ENCODE measurements around the gene MMP14. TPM values are rescaled to one million over a fixed set of nuclear protein-coding genes. Genes with fewer than 3 reads are reported as not detected.

The MMP14 gene
- total RNA-seq, 1 experiment from 2014 or later: 57.2 TPM

DNA sequence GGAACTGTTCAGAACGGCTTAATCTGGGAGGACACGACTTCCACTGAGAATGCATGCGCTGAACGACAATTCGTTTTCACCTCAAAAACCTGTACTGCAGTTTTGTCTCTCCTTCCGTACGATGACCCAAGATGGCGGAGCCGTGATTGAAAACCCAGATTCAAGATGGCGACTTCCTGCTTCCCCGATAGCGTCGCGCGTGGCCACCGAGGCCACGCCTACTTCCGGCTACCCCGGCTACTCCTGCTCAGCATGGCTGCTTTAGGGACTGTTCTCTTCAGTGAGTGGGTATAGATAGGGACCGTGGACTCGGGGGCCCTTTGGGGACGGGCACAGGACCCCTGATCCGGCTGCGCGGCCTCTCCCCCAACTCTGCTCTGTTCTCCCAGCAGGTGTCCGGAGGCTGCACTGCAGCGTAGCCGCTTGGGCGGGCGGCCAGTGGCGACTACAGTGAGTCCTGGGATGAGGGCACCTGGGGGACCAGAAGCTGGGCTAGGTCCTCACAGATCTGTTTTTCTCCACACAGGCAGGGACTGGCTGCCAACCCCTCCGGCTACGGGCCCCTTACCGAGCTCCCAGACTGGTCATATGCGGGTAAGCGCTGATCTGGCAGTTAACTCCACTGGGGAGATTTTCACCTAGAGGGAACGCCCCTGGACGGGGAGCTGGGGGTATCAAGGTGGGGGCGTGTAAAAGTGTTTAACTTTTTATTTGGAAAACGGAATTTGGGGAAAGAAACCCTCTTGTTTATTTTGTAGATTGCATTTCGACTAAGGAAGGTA lies 6.5 kb upstream of the MMP14 start, which contains the start of gene MRPL52:
Gene MRPL52, plus strand, starts transcription at position 227 of the 782 bp plus-strand sequence. Its CDS starts 26 bp downstream, at position 253.
- H3K4me1 ChIP-seq: peaks cover 7% of the 10 kb centered on the region
- no peaks in the 10 kb centered on the region for H3K9me3 ChIP-seq
- H3K27me3 ChIP-seq (replicated peaks; ENCODE audit: control insufficient read depth, insufficient read depth, low read length): no peaks in the 10 kb centered on the region
- DNase-seq: peak; percentile 85 to 89
- intact Hi-C loops (cut with micrococcal nuclease; ENCODE audit: unreplicated experiment): no loop called here
- H3K27ac Mint-ChIP-seq (ENCODE audit: unreplicated experiment): peak within 1 kb of the TSS; percentile 98
- peaks cover 51% of the 10 kb centered on the region for H3K36me3 Mint-ChIP-seq (ENCODE audit: insufficient read depth, unreplicated experiment)
- peak within 1 kb of the TSS; percentile 92 for H3K4me3 Mint-ChIP-seq (ENCODE audit: unreplicated experiment)
- no TSS peak for BruUV-seq (replicated peaks)
- CTCF ChIA-PET: interaction anchor here (0.8 to 1.3 kb wide), 4 partner anchors 9 to 25 kb away, joined by 3 to 5 read pairs (median 4); no protein-coding TSS in a partner anchor
- peaks cover 2% of the 10 kb centered on the region; the same call in 1 of the 2 replicates for H3K36me3 ChIP-seq (ENCODE audit: control insufficient read depth, insufficient read depth, low read length)
- H3K9me3 Mint-ChIP-seq (ENCODE audit: unreplicated experiment): no peaks in the 10 kb centered on the region
- TF ChIP-seq, protein P1, sequence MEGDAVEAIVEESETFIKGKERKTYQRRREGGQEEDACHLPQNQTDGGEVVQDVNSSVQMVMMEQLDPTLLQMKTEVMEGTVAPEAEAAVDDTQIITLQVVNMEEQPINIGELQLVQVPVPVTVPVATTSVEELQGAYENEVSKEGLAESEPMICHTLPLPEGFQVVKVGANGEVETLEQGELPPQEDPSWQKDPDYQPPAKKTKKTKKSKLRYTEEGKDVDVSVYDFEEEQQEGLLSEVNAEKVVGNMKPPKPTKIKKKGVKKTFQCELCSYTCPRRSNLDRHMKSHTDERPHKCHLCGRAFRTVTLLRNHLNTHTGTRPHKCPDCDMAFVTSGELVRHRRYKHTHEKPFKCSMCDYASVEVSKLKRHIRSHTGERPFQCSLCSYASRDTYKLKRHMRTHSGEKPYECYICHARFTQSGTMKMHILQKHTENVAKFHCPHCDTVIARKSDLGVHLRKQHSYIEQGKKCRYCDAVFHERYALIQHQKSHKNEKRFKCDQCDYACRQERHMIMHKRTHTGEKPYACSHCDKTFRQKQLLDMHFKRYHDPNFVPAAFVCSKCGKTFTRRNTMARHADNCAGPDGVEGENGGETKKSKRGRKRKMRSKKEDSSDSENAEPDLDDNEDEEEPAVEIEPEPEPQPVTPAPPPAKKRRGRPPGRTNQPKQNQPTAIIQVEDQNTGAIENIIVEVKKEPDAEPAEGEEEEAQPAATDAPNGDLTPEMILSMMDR (IDR thresholded peaks at IDR 0.05; ENCODE audit: insufficient read depth in 1 of 2, low read depth in 1 of 2, low read length in 1 of 2, severe bottlenecking in 1 of 2, unreplicated experiment in 1 of 2): no peak
- POLR2A ChIA-PET: interaction anchor here (0.6 to 1.5 kb wide), 4 partner anchors 8 to 217 kb away, joined by 3 to 4 read pairs (median 3); partner anchors contain the start of gene SLC7A7
- peak within 1 kb of the TSS; percentile 84 for H3K4me3 ChIP-seq (ENCODE audit: low read depth, low read length)
- H3K27me3 Mint-ChIP-seq (ENCODE audit: insufficient read depth, unreplicated experiment): no peaks in the 10 kb centered on the region
- peaks cover 16% of the 10 kb centered on the region for H3K4me1 Mint-ChIP-seq (ENCODE audit: low read depth, unreplicated experiment)

DNA sequence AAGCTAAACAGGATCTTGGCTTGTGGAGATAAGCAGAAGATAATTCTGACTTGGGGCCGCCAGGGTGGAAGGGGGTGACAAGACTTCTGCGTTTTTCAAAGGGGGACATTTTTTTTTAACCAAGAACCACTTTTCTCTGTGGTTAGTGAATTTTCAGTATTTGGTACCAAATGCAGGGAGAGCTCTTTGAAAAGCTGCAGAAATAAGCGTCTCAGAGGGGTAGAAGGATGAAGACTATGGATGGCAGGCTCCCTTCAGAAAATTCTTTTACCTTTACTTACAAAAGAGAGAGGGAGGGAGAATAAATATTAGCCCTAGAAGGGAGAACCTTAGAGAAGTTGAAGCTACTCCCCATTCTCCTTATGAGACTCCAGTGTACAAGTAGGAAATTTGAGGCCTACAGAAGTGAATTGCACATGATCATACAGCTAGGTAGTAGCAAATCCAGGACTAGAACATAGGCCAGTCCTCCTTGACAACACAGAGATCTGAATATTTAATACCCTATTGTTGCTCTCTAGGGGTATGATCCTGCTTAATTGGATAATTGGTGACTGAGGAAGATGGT lies 5.9 kb upstream of the MMP14 start:
- POLR2A ChIA-PET: interaction anchor here (0.6 to 1.5 kb wide), 4 partner anchors 9 to 217 kb away, joined by 3 to 4 read pairs (median 3); partner anchors contain the start of gene SLC7A7
- H3K4me3 Mint-ChIP-seq (ENCODE audit: unreplicated experiment): peak overlapping the region; percentile 92
- peaks cover 54% of the 10 kb centered on the region for H3K36me3 Mint-ChIP-seq (ENCODE audit: insufficient read depth, unreplicated experiment)
- TF ChIP-seq, protein P1 (IDR thresholded peaks at IDR 0.05; ENCODE audit: insufficient read depth in 1 of 2, low read depth in 1 of 2, low read length in 1 of 2, severe bottlenecking in 1 of 2, unreplicated experiment in 1 of 2): no peak
- H3K27ac Mint-ChIP-seq (ENCODE audit: unreplicated experiment): peak overlapping the region; percentile 98
- H3K9me3 Mint-ChIP-seq (ENCODE audit: unreplicated experiment): no peaks in the 10 kb centered on the region
- H3K4me1 Mint-ChIP-seq (ENCODE audit: low read depth, unreplicated experiment): peaks cover 18% of the 10 kb centered on the region
- intact Hi-C loops (cut with micrococcal nuclease; ENCODE audit: unreplicated experiment): no loop called here
- peak overlapping the region; percentile 84 for H3K4me3 ChIP-seq (ENCODE audit: low read depth, low read length)
- H3K4me1 ChIP-seq: peaks cover 5% of the 10 kb centered on the region
- peaks cover 2% of the 10 kb centered on the region; the same call in 1 of the 2 replicates for H3K36me3 ChIP-seq (ENCODE audit: control insufficient read depth, insufficient read depth, low read length)
- DNase-seq: no peak
- no peaks in the 10 kb centered on the region for H3K27me3 Mint-ChIP-seq (ENCODE audit: insufficient read depth, unreplicated experiment)
- no peaks in the 10 kb centered on the region for H3K27me3 ChIP-seq (replicated peaks; ENCODE audit: control insufficient read depth, insufficient read depth, low read length)
- H3K9me3 ChIP-seq: no peaks in the 10 kb centered on the region
- CTCF ChIA-PET: interaction anchor here (0.8 to 1.3 kb wide), 3 partner anchors 9 to 24 kb away, joined by 3 to 5 read pairs (median 3); no protein-coding TSS in a partner anchor
- TSS peak; percentile 62 for BruUV-seq (replicated peaks)

DNA sequence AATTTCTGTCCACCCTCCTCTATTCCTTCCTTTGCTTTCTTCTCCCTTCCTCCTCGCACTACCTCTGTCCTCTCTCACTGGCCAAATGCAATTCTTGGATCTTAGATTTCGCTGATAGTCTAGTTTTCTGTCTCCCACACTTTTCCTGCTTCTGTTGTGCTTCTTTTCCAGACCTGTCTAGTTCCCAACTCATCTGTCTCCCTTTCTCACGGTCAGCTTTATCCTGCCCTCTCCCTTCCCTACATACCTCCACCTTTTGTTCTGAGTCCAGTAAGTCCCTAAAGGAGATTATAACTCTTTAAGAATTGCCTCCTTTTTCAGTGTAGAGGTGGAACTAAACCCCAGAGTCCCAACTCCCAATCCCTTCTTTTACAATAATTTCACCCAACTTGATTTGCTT lies 880 bp upstream of the MMP14 start:
- peaks cover 59% of the 10 kb centered on the region for H3K36me3 Mint-ChIP-seq (ENCODE audit: insufficient read depth, unreplicated experiment)
- POLR2A ChIA-PET: no interaction called here
- TF ChIP-seq, protein P1 (IDR thresholded peaks at IDR 0.05; ENCODE audit: insufficient read depth in 1 of 2, low read depth in 1 of 2, low read length in 1 of 2, severe bottlenecking in 1 of 2, unreplicated experiment in 1 of 2): no peak
- no peaks in the 10 kb centered on the region for H3K27me3 Mint-ChIP-seq (ENCODE audit: insufficient read depth, unreplicated experiment)
- Histone ChIP-seq H3K4me3 (ENCODE audit: low read depth, low read length) (no peak overlapping the region), H3K27me3 (replicated peaks; ENCODE audit: control insufficient read depth, insufficient read depth, low read length) (no peaks in the 10 kb centered on the region), H3K4me1 (peaks cover 16% of the 10 kb centered on the region), H3K9me3 (no peaks in the 10 kb centered on the region), H3K36me3 (ENCODE audit: control insufficient read depth, insufficient read depth, low read length) (peaks cover 2% of the 10 kb centered on the region; the same call in 1 of the 2 replicates)
- intact Hi-C loops (cut with micrococcal nuclease; ENCODE audit: unreplicated experiment): no loop called here
- H3K9me3 Mint-ChIP-seq (ENCODE audit: unreplicated experiment): no peaks in the 10 kb centered on the region
- no peak overlapping the region for H3K4me3 Mint-ChIP-seq (ENCODE audit: unreplicated experiment)
- peaks cover 22% of the 10 kb centered on the region for H3K4me1 Mint-ChIP-seq (ENCODE audit: low read depth, unreplicated experiment)
- no TSS peak for BruUV-seq (replicated peaks)
- no peak for DNase-seq
- H3K27ac Mint-ChIP-seq (ENCODE audit: unreplicated experiment): peak overlapping the region; percentile 87
- CTCF ChIA-PET: interaction anchor here (1.9 to 4.5 kb wide), 2 partner anchors 13 to 15 kb away, joined by 5 to 22 read pairs; no protein-coding TSS in a partner anchor

Measured in Caco-2 (cell line).